Measurements from ENCODE around the gene PUM1. TPM values are rescaled to one million over a fixed set of nuclear protein-coding genes. Genes with fewer than 3 reads are reported as not detected.
"Not testable (repeated sequence)": the region's sequence is repeated elsewhere in the genome, so short reads cannot be mapped to it uniquely, and the experiment has no call there.

PUM1 gene
- total and polyA plus RNA-seq, 2 donors (not counting 1 experiment from before 2014, with no cell fraction given), result 59.3 to 70.5 TPM

DNA sequence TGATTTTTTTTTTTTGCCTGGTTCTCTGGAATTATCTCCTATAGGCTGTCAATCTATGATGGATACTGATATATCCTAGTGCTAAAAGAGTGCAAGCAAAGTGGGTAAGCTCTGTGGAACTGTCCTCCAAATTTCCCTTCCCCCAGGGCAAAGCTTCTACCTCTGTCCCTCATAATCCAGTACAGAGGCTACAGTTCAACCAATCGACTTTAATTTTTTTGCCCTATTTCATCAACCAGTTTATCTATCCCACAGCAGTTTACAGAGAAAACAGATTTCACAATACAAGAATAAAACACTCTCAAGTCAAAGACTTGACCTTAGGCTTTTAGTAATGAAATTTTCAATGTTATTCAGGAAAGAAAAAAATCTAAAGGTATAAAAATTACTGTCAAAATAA is 13.9 kb downstream of the PUM1 start:
- DNase-seq (ENCODE audit: low read depth in 2 of 2), result peak in 1 of 2 donors; percentile 31
- Histone ChIP-seq H3K27ac (ENCODE audit: insufficient read depth, low read length) (no peak overlapping the region), H3K27me3 (ENCODE audit: control insufficient read depth, insufficient read depth, low read length) (no peaks in the 10 kb centered on the region), H3K4me2 (ENCODE audit: extremely low read depth, insufficient read depth, low read length) (no peak overlapping the region), H3K36me3 (ENCODE audit: control insufficient read depth, insufficient read depth, low read length) (peaks cover 3% of the 10 kb centered on the region), H3K9me3 (ENCODE audit: control insufficient read depth, insufficient read depth, low read depth, low read length) (no peaks in the 10 kb centered on the region), H4K20me1 (ENCODE audit: control insufficient read depth, extremely low read depth, insufficient read depth, low read length) (no peaks in the 10 kb centered on the region), H2AFZ (ENCODE audit: low read length) (no peak overlapping the region), H3K4me1 (ENCODE audit: control insufficient read depth, extremely low read depth, insufficient read depth, low read length) (peaks cover 7% of the 10 kb centered on the region), H3K4me3 (replicated peaks in 1 of 4; ENCODE audit: control extremely low read depth in 1 of 4, insufficient read depth in 1 of 4, low read depth in 3 of 4, low read length in 4 of 4) (no peak overlapping the region), H3K79me2 (ENCODE audit: control insufficient read depth, insufficient read depth, low read length) (peaks cover 91% of the 10 kb centered on the region), H3K9ac (ENCODE audit: insufficient read depth, low read length) (no peak overlapping the region)
- TF ChIP-seq EZH2 (IDR thresholded peaks at IDR 0.05; ENCODE audit: low read length, missing control alignments), result no peak
- TF ChIP-seq, protein P1, sequence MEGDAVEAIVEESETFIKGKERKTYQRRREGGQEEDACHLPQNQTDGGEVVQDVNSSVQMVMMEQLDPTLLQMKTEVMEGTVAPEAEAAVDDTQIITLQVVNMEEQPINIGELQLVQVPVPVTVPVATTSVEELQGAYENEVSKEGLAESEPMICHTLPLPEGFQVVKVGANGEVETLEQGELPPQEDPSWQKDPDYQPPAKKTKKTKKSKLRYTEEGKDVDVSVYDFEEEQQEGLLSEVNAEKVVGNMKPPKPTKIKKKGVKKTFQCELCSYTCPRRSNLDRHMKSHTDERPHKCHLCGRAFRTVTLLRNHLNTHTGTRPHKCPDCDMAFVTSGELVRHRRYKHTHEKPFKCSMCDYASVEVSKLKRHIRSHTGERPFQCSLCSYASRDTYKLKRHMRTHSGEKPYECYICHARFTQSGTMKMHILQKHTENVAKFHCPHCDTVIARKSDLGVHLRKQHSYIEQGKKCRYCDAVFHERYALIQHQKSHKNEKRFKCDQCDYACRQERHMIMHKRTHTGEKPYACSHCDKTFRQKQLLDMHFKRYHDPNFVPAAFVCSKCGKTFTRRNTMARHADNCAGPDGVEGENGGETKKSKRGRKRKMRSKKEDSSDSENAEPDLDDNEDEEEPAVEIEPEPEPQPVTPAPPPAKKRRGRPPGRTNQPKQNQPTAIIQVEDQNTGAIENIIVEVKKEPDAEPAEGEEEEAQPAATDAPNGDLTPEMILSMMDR (conservative IDR thresholded peaks at IDR 0.05 in 1 of 2, IDR thresholded peaks at IDR 0.05 in 1 of 2; ENCODE audit: low read depth in 1 of 2, low read length in 2 of 2), result no peak

DNA sequence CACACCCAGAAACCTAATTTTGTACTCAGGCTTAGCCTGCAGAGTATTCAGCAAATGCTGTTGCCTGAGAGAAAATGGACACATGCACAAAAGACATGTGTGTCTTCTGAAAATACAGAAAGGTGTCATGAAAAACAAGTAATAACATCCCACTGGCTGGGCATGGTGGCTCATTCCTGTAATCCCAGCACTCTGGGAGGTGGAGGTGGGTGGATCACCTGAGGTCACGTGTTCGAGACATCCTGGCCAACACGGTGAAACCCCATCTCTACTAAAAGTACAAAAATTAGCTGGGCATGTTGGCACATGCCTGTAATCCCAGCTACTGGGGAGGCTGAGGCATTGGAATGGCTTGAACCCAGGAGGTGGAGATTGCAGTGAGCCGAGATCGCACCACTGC is 18.0 kb downstream of the PUM1 start:
- H3K27me3 ChIP-seq (ENCODE audit: control insufficient read depth, insufficient read depth, low read length); H3K9me3 ChIP-seq (ENCODE audit: control insufficient read depth, insufficient read depth, low read depth, low read length); H4K20me1 ChIP-seq (ENCODE audit: control insufficient read depth, extremely low read depth, insufficient read depth, low read length); H3K4me3 ChIP-seq (replicated peaks in 1 of 4; ENCODE audit: control extremely low read depth in 1 of 4, insufficient read depth in 1 of 4, low read depth in 3 of 4, low read length in 4 of 4); DNase-seq (ENCODE audit: low read depth in 2 of 2); H3K36me3 ChIP-seq (ENCODE audit: control insufficient read depth, insufficient read depth, low read length); H3K4me2 ChIP-seq (ENCODE audit: extremely low read depth, insufficient read depth, low read length); H3K27ac ChIP-seq (ENCODE audit: insufficient read depth, low read length); H3K4me1 ChIP-seq (ENCODE audit: control insufficient read depth, extremely low read depth, insufficient read depth, low read length); H2AFZ ChIP-seq (ENCODE audit: low read length); H3K9ac ChIP-seq (ENCODE audit: insufficient read depth, low read length): not testable (repeated sequence)
- H3K79me2 ChIP-seq (ENCODE audit: control insufficient read depth, insufficient read depth, low read length), result peaks cover 86% of the 10 kb centered on the region

DNA sequence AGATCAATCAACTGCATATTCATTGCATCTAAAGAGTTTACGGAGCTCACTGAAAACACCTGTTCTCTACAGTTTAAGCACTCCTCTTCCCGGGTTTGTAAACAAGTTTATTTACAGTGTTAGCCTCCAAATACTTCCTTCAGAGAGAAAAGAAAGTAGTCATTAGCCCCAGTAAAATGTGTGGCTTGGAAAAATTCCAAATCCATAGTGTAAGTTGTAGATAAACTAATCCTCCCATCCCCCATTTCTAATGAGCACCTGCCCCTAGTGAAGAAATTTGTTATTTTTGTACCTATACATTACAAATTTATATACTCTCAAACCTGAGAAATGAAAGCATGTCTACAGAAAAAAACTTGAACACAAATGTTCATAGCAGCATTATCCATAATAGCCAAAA is 21.9 kb downstream of the PUM1 start:
- Histone ChIP-seq H2AFZ (ENCODE audit: low read length) (no peak overlapping the region), H3K36me3 (ENCODE audit: control insufficient read depth, insufficient read depth, low read length) (peaks cover 6% of the 10 kb centered on the region), H3K79me2 (ENCODE audit: control insufficient read depth, insufficient read depth, low read length) (peaks cover 83% of the 10 kb centered on the region), H3K4me3 (replicated peaks in 1 of 4; ENCODE audit: control extremely low read depth in 1 of 4, insufficient read depth in 1 of 4, low read depth in 3 of 4, low read length in 4 of 4) (no peak overlapping the region), H4K20me1 (ENCODE audit: control insufficient read depth, extremely low read depth, insufficient read depth, low read length) (peaks cover under 1% of the 10 kb centered on the region), H3K27me3 (ENCODE audit: control insufficient read depth, insufficient read depth, low read length) (no peaks in the 10 kb centered on the region), H3K9me3 (ENCODE audit: control insufficient read depth, insufficient read depth, low read depth, low read length) (no peaks in the 10 kb centered on the region), H3K4me2 (ENCODE audit: extremely low read depth, insufficient read depth, low read length) (no peak overlapping the region), H3K4me1 (ENCODE audit: control insufficient read depth, extremely low read depth, insufficient read depth, low read length) (peaks cover 4% of the 10 kb centered on the region), H3K27ac (ENCODE audit: insufficient read depth, low read length) (no peak overlapping the region), H3K9ac (ENCODE audit: insufficient read depth, low read length) (no peak overlapping the region)
- DNase-seq (ENCODE audit: low read depth in 2 of 2), result no peak
- no peak for TF ChIP-seq EZH2 (IDR thresholded peaks at IDR 0.05; ENCODE audit: low read length, missing control alignments)
- TF ChIP-seq, protein P1 (conservative IDR thresholded peaks at IDR 0.05 in 1 of 2, IDR thresholded peaks at IDR 0.05 in 1 of 2; ENCODE audit: low read depth in 1 of 2, low read length in 2 of 2), result no peak
